ENCODE results near the gene TNS4.
"Not testable (repeated sequence)": the region's sequence is repeated elsewhere in the genome, so short reads cannot be mapped to it uniquely, and the experiment has no call there.

TNS4 gene

DNA sequence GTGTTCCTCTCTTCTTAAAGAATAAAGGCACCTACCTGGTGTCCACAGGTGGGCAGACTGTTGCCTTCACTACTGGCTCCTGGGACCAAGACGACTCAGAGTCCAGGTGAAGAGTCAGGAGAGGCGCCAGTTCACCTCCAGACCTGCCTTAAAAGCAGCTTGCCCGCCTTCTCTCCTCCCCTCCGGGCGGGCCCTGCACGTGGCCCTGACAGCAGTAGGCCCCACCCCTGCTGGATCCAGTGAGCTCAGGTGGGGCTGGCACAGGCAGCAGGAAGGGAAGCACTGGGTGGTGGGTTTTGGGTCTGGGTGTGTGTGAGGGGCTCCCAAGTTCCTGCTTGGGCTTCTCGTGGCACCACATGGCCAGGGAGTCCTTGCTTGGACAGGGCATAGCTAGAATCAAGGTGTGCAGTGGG, at the start of gene TNS4:
Gene TNS4 (minus strand): TSS at position 125 of the 413 bp plus-strand sequence. CDS start 5,198 bp downstream, outside the sequence.
- in situ Hi-C loops (cut with MboI; ENCODE audit: low sequenced_read_pairs): no loop called here

DNA sequence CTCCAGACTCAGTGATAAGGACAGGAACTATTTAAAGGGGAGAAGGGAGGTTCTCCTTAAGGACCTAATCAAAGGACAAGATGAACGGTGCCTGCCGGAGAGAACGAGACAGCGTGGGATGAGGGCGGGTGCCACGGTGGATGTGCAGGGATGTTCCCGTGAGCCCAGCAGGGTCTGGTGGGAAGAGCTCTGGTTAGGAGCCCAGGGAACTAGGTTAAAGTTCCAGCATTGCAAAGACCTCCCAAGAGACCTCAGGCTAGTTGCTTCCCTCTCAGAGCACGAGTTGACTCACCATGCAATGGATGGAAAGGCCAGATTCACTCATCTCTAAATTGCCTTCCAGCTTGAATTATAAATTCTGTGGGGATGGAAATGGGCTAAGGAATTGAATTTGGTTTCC, 49.2 kb upstream of the TNS4 start:
- in situ Hi-C loops (cut with MboI; ENCODE audit: low sequenced_read_pairs): loop anchor here (10.0 kb wide), 1 partner anchor 246 kb away; the partner anchor contains the start of gene RARA

DNA sequence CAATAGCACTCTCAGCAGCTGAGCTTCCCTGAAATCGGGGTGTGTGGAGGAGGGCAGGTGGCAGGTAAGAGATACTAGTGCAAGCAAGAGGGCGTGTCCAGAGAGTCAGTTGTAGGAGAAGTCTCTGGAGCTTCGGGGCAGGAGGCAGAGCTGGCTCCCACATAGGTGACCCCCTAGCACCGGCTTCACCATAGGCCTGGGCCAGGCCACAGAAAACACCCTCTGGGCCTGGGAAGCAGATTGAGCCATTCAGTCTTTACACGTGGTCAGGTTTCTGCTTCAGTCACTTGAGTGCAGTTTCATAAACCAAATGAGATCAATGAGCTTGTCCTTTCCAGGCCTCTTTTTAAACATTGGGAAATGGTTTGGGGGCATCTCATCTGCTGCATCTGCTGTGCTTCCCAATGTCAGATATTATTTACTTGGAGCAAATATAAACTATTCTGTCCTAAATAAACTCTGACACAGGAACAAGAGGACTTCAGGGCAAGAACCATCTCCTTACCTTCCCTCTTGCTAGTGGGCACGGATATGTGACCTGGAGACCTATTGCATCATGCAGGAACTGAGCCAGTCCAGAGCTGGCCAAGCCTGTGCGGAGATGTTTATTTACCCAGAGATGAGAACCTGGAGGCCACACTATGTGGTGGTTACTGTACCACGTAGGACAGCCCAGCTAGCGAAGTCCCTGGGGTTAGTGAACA, 47.7 kb upstream of the TNS4 start:
- in situ Hi-C loops (cut with MboI; ENCODE audit: low sequenced_read_pairs): no loop called here

DNA sequence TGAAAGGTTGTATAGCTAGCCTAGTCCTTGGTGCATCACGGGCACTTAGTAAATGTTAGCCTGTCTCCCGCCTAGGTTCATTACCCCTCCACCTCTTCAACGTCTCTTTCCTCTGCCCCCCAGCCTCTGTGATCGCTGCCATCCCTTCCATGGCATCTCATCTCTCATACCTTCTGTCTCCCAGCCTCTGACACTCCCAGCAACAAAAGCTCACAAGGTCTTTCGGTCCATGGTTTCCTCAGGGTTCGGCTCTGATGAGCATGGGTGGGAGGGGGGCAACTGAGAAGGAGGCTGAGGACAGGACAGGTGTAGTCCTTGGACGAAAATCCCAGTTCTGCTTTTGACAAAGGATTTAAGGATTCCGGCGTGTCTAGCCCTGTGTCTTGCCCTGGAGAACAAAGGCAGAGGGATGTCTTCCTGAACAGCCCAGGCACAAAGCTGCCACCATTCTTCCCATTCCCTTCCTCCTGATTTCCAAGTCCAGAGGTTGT, 47.1 kb upstream of the TNS4 start:
- in situ Hi-C loops (cut with MboI; ENCODE audit: low sequenced_read_pairs): no loop called here

GRCh38 chr17:40547785-40548478, 46.5 kb upstream of the TNS4 start:
- in situ Hi-C loops (cut with MboI; ENCODE audit: low sequenced_read_pairs): no loop called here

DNA sequence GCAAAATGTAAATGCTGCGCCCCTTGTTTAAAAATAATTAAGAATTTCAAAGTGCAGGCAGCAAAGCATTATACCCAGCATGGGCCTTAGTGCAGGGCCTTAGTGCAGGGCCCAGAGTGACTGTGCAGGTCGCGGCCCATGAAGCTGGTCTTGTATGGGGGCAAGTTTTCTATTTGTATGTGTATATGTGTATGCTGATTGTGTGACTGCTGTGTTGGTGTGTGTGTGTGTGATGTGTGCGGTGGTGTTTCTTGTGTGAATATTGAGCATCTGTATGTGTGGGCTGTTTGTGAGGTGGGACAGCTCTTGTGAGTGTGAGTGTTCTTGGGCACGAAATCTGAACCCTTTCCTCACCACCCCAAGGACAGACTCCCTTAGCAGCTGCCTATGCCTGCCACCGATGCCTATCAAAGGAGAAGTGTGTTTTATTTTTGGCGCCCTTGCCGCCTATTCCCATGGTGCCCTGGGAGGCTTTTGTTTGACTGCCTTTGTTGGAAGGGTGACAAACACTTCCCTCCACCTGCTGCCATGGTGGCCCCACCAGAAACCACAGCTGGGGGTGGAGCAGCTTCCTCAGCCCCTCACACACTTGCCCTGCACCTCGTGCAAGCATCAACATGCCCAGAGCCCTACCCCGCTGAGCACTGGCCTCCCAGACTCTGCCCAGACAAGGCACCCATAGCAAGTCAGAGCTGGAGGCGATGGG, 45.8 kb upstream of the TNS4 start:
- in situ Hi-C loops (cut with MboI; ENCODE audit: low sequenced_read_pairs): no loop called here

- in situ Hi-C loops (cut with MboI; ENCODE audit: low sequenced_read_pairs): not testable (repeated sequence)
Measured at GRCh38 chr17:40546497-40546896, 45.1 kb upstream of the TNS4 start.

GRCh38 chr17:40545660-40546059, 44.2 kb upstream of the TNS4 start:
- in situ Hi-C loops (cut with MboI; ENCODE audit: low sequenced_read_pairs): no loop called here

GRCh38 chr17:40542558-40543411, 41.4 kb upstream of the TNS4 start:
- in situ Hi-C loops (cut with MboI; ENCODE audit: low sequenced_read_pairs): no loop called here

DNA sequence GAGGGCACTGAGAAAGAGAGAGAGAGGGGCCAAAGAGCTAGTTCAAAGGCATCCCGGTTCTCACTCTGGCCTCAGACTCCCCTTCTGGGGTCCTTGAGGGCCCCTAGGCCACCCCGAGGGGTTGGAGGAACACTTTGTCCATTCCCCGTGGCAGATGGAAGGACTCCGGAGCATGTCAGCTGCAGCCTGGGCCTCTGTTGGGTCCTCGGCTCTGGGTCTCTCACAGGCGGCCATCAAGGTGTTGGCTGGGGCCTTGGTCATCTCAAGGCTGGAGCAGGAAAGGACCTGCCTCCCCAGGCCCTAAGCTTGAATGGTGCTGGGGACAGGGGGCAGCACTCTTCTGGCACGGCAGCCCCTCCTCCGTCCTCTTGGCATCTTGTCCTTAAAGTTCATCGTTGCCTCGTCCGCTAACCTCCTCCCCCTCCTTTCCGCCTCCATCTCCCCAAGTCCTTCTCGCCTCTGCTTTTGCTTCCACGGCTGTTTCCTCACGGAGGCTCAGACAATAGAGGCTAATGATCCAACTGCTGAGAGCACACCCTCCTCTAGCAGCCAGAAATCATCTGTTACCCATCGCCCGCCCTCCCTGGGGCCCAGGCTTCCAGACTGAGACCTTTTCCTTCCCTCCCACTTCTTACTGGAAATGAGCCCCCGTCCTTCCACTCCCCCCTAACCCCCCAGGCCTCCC, 40.6 kb upstream of the TNS4 start:
- in situ Hi-C loops (cut with MboI; ENCODE audit: low sequenced_read_pairs): no loop called here

GRCh38 chr17:40541060-40541872, 39.8 kb upstream of the TNS4 start:
- in situ Hi-C loops (cut with MboI; ENCODE audit: low sequenced_read_pairs): no loop called here

GRCh38 chr17:40540448-40540847, 39.0 kb upstream of the TNS4 start:
- in situ Hi-C loops (cut with MboI; ENCODE audit: low sequenced_read_pairs): no loop called here

- in situ Hi-C loops (cut with MboI; ENCODE audit: low sequenced_read_pairs): loop anchor here (10.0 kb wide), 1 partner anchor 175 kb away; the partner anchor contains the start of gene GJD3
Measured at GRCh38 chr17:40539711-40540411, 38.4 kb upstream of the TNS4 start.

- in situ Hi-C loops (cut with MboI; ENCODE audit: low sequenced_read_pairs): loop anchor here (10.0 kb wide), 1 partner anchor 174 kb away; the partner anchor contains the start of gene GJD3
Measured at GRCh38 chr17:40538936-40539705, 37.7 kb upstream of the TNS4 start.

DNA sequence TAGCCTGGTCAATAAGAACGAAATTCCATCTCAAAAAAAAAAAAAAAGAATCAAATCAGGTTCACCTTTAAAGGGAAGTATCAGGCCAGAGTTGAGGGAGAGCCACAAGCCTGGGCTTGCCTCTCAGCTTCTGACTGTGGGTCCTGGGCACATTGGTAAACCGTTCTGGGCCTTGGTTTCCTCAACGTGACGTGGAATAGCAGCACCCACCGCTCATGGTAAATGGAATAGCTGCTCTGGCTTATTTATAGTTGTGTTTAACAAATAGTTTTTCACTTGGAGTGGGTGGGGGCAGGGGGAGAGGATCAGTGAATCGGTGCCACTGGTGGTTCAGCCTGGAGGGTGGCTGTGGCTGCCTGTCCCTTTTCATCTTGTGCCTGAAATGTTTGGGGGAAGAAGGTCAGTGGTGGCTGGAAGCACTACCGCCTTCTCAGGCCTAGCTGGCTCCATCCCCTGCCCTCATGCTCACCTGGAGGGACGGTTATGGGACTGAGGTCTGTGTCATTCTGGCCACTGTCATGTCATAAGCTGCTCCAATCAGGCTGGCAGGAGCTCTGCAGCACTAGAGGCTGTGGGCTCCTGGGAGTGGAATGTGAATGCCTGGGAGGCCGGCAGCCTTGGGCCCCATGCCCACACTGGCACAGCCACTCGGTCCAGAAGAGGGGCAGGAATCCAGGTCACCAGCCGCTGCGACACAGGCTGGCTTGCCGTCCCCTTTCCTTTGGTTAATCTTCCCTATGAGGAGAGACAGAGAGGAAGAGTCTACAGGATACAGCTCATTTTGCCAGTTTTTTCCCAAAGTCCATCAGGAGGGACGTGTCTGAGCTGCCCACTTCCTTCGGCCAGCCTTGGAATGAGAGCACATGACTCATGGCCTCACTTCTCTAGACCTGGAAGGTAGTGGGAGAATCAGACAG, 36.9 kb upstream of the TNS4 start:
- in situ Hi-C loops (cut with MboI; ENCODE audit: low sequenced_read_pairs): loop anchor here (10.0 kb wide), 1 partner anchor 173 kb away; the partner anchor contains the start of gene GJD3

Measured in HL-60/S4 (cell line).